Kidney capillary endothelial cell (primary cell): ENCODE data around the gene HDAC9.

Experiments
- DNase-seq: peaks from one replicate; pipeline ENCODE4 v3.0.0-alpha.2; 2018; ENCODE audit warnings: low spot score

HDAC9 gene

GRCh38 chr7:18558503-18558902, 63.0 kb downstream of the HDAC9 start:
- DNase-seq: no peak

- DNase-seq: no peak
Measured at GRCh38 chr7:18558910-18559309, 63.4 kb downstream of the HDAC9 start.

GRCh38 chr7:18559756-18560155, 64.2 kb downstream of the HDAC9 start:
- no peak for DNase-seq

- DNase-seq: no peak
Measured at GRCh38 chr7:18564779-18565178, 69.2 kb downstream of the HDAC9 start.

GRCh38 chr7:18565337-18565736, 69.8 kb downstream of the HDAC9 start:
- no peak for DNase-seq

- no peak for DNase-seq
Measured at GRCh38 chr7:18566205-18566604, 70.7 kb downstream of the HDAC9 start.

GRCh38 chr7:18566829-18567228, 71.3 kb downstream of the HDAC9 start:
- DNase-seq: no peak

- DNase-seq: no peak
Measured at GRCh38 chr7:18570441-18570840, 74.9 kb downstream of the HDAC9 start.

- peak; percentile 39 for DNase-seq
Measured at GRCh38 chr7:18570890-18571478, 75.4 kb downstream of the HDAC9 start.

GRCh38 chr7:18572154-18572553, 76.6 kb downstream of the HDAC9 start:
- no peak for DNase-seq

- DNase-seq: no peak
Measured at GRCh38 chr7:18572885-18573284, 77.3 kb downstream of the HDAC9 start.

GRCh38 chr7:18573410-18574234, 78.1 kb downstream of the HDAC9 start:
- no peak for DNase-seq

- no peak for DNase-seq
Measured at GRCh38 chr7:18574235-18574540, 78.6 kb downstream of the HDAC9 start.

GRCh38 chr7:18574676-18575075, 79.1 kb downstream of the HDAC9 start:
- DNase-seq: no peak

- DNase-seq: no peak
Measured at GRCh38 chr7:18575622-18576572, 80.3 kb downstream of the HDAC9 start.

GRCh38 chr7:18577096-18577771, 81.7 kb downstream of the HDAC9 start:
- DNase-seq: no peak

- no peak for DNase-seq
Measured at GRCh38 chr7:18579698-18580097, 84.1 kb downstream of the HDAC9 start.

- no peak for DNase-seq
Measured at GRCh38 chr7:18580950-18581349, 85.4 kb downstream of the HDAC9 start.

GRCh38 chr7:18583305-18583704, 87.8 kb downstream of the HDAC9 start:
- no peak for DNase-seq

GRCh38 chr7:18590241-18590640, 94.7 kb downstream of the HDAC9 start:
- DNase-seq: no peak

GRCh38 chr7:18590744-18591340, 95.3 kb downstream of the HDAC9 start:
- peak; percentile 26 for DNase-seq
